HL-60/S4 treated with phorbol 12-myristate 13-acetate at 8.2 ng/mL for 4 days and 3 days (cell line): Measurements from ENCODE around the gene PYGL.
"Not testable (repeated sequence)": the region's sequence is repeated elsewhere in the genome, so short reads cannot be mapped to it uniquely, and the experiment has no call there.

Experiments
- in situ Hi-C: fragments of 300-500 bp; cut with MboI; formaldehyde crosslinking; loops from 2 replicates; pipeline ENCODE4 v1.15.0; 2022; ENCODE audit warnings: low sequenced_read_pairs

Gene PYGL

GRCh38 chr14:50929506-50929905 is 14.8 kb downstream of the PYGL start:
- in situ Hi-C loops: no loop called here

DNA sequence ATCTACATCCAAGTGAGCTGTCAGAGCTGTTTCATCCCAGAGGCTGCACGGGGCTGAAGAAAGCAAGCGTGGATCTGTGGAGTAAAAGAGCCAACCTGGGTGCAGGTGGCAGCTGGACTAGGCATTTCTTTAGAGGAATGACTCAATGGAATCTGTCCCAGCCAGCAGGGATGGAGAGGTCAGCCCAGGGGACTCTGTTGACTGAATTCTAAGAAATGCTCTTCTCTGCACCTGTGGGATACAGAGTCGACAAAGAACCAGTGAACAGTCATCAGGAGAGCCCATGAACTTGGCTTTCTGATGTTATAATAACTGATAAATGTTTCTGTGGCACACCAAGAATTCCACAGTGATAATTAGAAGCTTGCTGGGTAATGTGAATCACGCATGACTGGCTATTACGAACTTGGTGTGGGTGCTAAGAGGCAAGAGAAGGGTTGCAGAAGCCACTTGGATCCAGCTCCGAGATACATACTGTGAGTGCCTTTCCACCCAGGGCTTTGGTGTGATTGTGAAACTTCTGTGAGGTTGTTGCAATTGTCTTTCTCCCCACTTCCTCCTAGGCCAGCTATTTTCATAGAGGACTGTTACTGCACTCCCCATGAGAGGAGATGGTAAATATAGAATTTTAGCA is 16.2 kb downstream of the PYGL start:
- in situ Hi-C loops: no loop called here

GRCh38 chr14:50926851-50927386 is 17.4 kb downstream of the PYGL start:
- in situ Hi-C loops: no loop called here

GRCh38 chr14:50924843-50925242 is 19.4 kb downstream of the PYGL start:
- in situ Hi-C loops: no loop called here

DNA sequence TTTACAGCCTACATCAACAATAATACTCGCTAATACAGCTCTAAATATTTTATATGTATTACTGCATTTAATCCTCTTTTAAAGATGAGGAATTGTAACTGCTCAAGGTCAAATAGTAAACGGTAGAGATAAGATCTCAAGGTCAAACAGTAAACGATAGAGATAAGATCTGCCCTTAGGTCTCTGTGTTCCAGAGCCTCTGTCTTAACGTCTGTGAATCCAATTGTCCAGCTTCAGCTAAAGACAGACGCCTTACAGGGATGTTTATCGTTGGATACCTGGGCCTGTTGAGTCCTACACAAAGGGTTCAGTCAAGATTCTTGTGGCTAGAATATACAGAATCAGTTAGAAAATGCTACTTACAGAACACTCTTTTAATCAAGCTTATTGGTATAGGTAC is 20.0 kb downstream of the PYGL start:
- in situ Hi-C loops: no loop called here

DNA sequence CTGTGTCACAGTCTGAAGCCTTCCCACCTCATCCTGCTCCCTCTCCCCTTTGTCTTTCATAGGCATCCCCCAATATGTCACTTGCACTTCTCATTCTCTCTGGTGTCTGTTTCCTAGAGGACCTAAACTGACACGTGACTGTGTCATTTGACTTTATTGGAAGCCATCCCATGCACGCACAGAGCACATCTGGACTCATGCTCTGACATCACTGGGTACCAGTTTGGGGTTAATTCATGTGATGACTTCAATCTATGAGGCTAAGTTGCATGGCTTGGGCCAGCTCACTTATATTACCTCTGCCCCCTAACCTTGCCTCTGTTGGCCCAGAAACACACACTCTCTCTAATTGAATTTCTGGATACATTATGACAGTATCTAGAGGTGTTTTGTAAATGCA is 21.5 kb downstream of the PYGL start:
- in situ Hi-C loops: no loop called here

- in situ Hi-C loops: no loop called here
These were observed 23.6 kb downstream of the PYGL start for GRCh38 chr14:50920482-50921230.

- in situ Hi-C loops: not testable (repeated sequence)
These were observed 24.8 kb downstream of the PYGL start for GRCh38 chr14:50919524-50919923.

- in situ Hi-C loops: no loop called here
These were observed 26.8 kb downstream of the PYGL start for GRCh38 chr14:50917449-50917848.

DNA sequence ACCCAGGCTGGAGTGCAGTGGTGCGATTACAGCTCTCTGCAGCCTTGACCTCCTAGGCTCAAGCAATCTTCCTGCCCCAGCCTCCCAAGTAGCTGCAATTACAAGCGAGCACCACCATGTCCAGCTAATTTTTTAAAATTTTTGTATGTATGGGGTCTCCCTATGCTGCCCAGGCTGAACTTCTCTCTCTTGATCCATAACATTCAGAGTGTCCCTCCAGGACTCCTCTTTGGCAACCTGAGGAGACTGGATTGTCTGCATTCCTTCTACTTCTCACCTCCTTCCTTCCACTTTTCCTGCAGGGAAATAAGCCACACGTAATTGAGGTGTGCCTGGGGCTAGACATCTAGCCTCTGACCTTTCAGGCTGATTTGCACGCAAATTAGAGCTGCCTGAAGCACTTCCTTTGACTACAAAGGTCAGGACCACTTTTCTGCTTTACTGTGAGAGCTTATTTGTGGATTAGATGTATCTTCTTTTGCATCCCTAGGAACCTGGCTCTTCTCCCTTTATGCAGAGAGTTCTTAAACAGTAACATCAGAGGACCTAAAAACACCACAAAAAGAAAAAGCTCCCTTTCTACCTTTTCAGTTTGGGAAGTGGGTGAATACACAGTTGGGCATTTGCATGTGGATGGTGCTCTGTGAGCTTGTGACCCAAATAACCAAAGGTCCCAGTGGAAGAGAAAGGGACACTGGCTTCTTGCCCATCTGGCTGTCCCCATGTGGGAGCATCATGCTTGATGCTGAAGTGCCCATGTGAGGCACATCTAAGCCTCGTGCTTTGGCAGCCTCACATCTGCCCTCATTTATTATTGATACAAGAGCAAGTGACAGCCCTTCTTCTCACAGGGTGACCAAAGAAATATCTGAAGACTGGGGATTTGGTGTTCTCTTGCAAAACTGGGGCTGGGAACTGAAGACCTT is 33.5 kb downstream of the PYGL start:
- in situ Hi-C loops: no loop called here

GRCh38 chr14:50906326-50907065 is 37.8 kb downstream of the PYGL start:
- in situ Hi-C loops: no loop called here

DNA sequence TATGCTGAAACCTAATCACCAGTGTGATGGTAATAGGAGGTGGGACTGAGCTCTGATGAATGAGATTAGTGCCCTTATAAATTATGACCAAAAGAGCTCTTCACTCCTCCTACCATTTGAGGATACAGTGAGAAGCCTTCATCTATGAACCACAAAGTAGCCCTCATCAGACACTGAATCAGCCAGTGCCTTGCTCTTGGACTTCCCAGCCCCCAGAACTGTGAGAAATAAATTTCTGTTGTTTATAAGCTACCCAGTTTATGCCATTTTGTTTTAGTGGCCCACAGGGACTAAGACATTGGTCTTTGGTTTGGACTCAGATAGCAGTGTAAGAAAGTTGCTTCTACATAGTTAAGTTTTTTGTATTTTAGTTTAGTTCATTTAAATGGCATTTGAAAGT is 39.6 kb downstream of the PYGL start:
- in situ Hi-C loops: no loop called here

- in situ Hi-C loops: no loop called here
These were observed 42.9 kb downstream of the PYGL start for GRCh38 chr14:50901361-50901760.

- in situ Hi-C loops: no loop called here
These were observed 46.6 kb downstream of the PYGL start for GRCh38 chr14:50897658-50898175.

DNA sequence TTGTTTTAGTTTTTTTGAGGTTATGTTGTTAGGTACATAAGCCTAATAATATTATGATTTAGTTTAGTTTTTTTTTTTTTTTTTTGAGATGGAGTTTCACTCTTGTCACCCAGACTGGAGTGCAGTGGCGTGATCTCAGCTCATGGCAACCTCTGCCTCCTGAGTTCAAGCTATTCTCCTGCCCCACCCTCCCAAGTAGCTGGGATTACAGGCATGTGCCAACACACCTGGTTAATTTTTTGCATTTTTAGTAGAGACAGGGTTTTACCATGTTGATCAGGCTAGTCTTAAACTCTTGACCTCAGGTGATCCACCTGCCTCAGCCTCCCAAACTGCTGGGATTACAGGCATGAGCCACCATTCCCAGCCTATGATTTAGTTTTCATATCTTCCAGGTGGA is 47.3 kb downstream of the PYGL start:
- in situ Hi-C loops: not testable (repeated sequence)

GRCh38 chr14:50896421-50896820 is 47.9 kb downstream of the PYGL start:
- in situ Hi-C loops: not testable (repeated sequence)

- in situ Hi-C loops: no loop called here
These were observed 52.0 kb downstream of the PYGL start for GRCh38 chr14:50892255-50892654.

DNA sequence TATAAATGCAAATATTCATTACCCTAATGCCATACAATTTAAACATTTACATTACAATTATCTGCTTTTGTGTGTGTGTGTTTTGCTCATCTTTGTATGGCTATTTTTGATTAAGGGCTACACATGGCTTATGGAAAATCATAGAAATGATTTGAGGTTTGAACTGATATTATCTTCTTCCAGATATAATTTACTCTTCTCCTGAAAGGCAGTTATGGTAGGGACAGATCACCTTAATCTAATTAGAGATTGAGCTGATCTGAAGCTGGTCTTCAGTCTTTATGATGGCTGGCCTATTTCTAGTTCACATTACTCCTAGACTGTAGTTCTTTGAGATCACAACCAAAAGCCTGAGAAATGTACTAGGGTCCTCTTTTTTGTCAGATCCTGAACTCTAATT is 56.8 kb downstream of the PYGL start:
- in situ Hi-C loops: no loop called here

GRCh38 chr14:50883827-50884197 is 60.5 kb downstream of the PYGL start:
- in situ Hi-C loops: no loop called here
